Right lobe of liver (tissue), 4 donors: ENCODE data around the gene NANOS3.

Source experiments
- POLR2A ChIP-seq: fragments of 450-650 bp; IDR thresholded peaks from one replicate; pipeline ENCODE4 v1.6.1; 2017; ENCODE audit warnings: antibody characterized with exemption, mild to moderate bottlenecking
- TF ChIP-seq, protein P1 (sequence below), 4 donors: fragments of 200-600 bp in 3 of 4; fragments of 450-650 bp in 1 of 4; IDR thresholded peaks; one replicate each; pipeline versions ENCODE4 v1.5.1 to v1.8.0; 2016 to 2022; ENCODE audit warnings: antibody characterized with exemption in 4 of 4, mild to moderate bottlenecking in 2 of 4
- donor health status: DM: no; HTN: no; CAD: no.
- donor health status: DM: no; HTN: no; CAD: no.
- donor health status: DM: no; HTN: yes; CAD: no.

DNA sequence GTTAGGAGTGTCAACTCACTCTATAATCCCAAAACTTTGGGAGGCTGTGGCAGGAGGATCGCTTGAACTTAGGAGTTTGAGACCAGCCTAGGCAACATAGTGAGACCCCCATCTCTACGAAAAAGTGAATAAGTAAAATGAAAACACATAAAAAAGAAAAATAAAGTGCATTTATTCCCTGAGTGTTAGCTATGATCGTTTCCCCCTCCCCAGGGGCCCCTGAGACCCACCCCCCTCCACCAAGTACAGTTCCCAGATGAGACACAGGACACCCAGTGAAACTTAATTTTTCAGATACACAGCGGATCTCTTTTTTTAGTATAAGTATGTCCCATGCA lies 28.6 kb upstream of the NANOS3 start:
- TF ChIP-seq, protein P1, sequence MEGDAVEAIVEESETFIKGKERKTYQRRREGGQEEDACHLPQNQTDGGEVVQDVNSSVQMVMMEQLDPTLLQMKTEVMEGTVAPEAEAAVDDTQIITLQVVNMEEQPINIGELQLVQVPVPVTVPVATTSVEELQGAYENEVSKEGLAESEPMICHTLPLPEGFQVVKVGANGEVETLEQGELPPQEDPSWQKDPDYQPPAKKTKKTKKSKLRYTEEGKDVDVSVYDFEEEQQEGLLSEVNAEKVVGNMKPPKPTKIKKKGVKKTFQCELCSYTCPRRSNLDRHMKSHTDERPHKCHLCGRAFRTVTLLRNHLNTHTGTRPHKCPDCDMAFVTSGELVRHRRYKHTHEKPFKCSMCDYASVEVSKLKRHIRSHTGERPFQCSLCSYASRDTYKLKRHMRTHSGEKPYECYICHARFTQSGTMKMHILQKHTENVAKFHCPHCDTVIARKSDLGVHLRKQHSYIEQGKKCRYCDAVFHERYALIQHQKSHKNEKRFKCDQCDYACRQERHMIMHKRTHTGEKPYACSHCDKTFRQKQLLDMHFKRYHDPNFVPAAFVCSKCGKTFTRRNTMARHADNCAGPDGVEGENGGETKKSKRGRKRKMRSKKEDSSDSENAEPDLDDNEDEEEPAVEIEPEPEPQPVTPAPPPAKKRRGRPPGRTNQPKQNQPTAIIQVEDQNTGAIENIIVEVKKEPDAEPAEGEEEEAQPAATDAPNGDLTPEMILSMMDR (IDR thresholded peaks at IDR 0.05), result no peak
- no peak for TF ChIP-seq POLR2A
